SKM-1 (cell line): ENCODE data around the gene NXPH2.

ENCODE experiments used
- DNase-seq: peaks from one replicate; lab custom pipeline; 2025; ENCODE audit not compliant: unreplicated experiment; lab: John Stamatoyannopoulos, UW

NXPH2 gene

DNA sequence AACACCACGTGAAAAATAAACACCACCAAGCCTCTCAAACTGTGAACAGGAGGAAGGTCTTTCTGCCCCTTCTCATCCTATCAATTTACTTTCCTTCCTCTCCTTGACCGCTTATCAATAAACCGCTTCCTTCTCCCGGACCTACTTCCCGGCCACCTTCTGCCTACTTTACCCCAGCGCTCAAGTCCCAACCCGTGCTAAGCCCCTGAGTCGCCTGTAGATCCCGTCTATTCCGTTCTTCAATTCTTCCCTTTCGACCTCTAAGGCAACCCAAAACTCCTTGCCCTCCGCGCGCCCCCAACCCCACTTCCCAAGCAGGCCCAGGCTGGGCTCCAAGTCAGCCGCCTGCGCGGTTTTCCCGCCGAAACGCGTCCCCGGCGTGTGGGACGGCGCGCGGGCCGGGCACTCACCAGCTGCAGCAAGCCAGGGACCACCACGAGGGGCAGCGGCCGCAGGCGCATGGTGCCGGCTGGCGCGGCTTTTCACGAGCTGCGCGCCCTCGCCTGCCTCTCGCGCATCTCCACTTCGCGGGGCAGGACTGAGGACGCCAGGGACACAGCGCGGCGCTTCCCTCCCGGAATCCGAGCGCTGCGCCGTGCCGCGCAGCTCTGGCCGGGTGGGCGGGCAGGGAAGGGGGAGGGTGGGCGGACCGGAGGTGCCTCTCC, at the start of gene NXPH2:
Gene NXPH2, minus strand, starts transcription at position 610 of the 665 bp plus-strand sequence. Its CDS starts 149 bp downstream, at position 461.
- no peak for DNase-seq

- no peak for DNase-seq
Measured at GRCh38 chr2:138829326-138829919, 49.2 kb upstream of the NXPH2 start.

DNA sequence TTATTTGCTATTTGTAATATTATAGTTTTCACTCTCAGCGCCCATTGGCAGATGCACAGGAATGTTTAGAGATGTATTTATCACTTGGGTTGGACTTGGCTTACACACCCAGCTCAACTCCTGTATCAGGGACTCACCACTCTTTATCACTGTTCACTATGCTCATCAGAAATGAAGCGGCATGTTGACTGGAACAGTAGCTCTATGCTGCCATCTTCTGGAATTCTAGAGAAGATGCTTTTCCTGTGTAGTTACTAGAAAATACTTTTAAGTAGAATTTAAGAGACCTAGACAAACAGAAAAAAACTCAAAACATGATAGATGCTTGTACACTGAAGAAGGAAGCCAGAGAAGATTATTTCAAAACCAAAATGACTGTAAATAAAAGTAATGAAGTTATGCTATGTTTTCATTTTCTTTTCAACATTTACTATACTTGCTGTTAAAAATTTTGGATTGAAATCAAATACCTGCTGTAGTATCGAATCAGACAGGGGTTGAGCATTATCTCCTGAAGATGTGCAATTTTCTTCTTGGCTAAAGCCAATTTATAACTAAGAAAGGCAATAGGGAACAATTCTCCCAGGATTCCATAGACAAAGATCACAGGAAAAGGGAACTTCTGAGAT, 47.4 kb upstream of the NXPH2 start:
- peak; percentile 38 for DNase-seq

- DNase-seq = no peak
Measured at GRCh38 chr2:138823666-138824065, 43.5 kb upstream of the NXPH2 start.

DNA sequence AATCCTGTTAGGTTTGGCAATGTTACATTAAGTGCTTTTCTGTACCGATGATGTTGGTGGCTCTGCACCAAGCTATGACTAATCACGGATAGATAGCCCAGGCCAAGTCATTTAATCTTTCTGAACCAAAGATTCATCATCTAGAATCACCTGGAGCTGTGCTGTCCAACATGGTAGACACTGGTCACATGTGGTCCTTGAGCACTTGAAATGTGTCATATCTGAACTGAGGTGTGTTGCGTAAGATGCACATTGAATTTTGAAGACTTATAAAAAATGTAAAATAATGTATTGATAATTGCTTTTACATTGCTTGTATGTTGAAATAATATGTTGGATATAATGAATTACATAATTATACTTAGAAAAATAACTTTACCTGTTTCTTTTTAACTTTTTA, 39.8 kb upstream of the NXPH2 start:
- no peak for DNase-seq

GRCh38 chr2:138818556-138818955, 38.4 kb upstream of the NXPH2 start:
- no peak for DNase-seq

- DNase-seq = peak; percentile 8
Measured at GRCh38 chr2:138814123-138814898, 34.1 kb upstream of the NXPH2 start.

GRCh38 chr2:138811431-138811830, 31.2 kb upstream of the NXPH2 start:
- no peak for DNase-seq

DNA sequence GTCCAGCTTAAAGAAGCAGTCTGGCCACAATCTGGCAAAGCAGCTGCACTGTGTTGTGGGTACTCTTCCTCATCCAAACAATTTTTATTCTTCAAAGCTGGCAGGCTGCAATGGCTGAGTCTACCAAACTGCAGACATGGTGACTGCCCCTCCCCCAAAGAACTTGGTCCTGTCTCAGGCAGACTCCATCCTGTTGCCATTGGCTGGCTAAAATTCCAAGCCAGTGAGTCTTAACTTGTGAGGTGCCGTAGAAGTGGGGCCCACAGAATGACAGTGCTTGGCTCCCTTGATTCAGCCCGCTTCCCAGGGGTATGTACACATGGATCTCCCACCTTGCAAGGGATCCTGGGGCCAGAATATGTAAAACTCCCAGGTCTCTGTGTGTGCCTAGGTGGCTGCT, 14.5 kb upstream of the NXPH2 start:
- DNase-seq = no peak

- no peak for DNase-seq
Measured at GRCh38 chr2:138787053-138787666, 7.0 kb upstream of the NXPH2 start.

DNA sequence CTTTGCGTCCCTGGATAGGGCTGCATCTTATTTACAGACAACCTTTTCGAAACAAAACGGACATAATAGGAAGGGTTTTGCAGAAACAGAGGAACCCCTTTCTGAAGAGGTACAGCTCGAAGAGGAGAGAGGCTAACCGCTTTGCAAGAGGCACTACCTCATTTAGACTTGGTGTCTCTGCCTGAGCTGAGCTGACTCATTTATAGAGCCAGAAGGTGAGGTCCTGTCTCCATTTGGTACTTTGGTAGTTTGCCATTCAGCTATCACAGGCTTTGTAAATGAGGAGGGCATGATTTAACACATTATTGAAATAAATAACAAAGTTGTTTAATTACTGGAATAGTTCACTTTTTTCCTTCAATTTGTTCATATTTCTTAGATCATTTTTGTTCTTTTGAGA, 2.2 kb upstream of the NXPH2 start:
- no peak for DNase-seq

GRCh38 chr2:138780908-138781307, 718 bp upstream of the NXPH2 start:
- DNase-seq = no peak

GRCh38 chr2:138780446-138780880, 273 bp upstream of the NXPH2 start:
- DNase-seq = no peak

- no peak for DNase-seq
Measured at GRCh38 chr2:138779406-138779780, 797 bp downstream of the NXPH2 start.

DNA sequence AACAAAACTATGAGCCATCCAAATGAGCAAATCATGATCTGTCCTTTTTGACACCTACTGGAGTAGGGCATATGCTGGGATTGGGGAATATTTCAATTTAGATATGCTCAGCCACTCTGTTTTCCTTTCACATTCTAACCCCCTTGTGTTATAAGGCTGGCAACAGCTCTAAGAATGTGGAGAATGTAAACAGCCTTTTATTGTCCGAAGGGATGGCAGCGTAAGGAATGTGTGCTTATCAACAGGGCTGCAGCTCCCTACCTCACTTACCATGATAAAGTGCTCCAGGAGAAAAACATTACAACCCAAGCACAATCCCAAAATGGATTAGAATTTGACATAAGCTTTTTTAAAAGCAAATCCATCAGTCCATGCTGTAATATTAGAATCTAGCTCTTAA, 2.2 kb downstream of the NXPH2 start:
- no peak for DNase-seq

DNA sequence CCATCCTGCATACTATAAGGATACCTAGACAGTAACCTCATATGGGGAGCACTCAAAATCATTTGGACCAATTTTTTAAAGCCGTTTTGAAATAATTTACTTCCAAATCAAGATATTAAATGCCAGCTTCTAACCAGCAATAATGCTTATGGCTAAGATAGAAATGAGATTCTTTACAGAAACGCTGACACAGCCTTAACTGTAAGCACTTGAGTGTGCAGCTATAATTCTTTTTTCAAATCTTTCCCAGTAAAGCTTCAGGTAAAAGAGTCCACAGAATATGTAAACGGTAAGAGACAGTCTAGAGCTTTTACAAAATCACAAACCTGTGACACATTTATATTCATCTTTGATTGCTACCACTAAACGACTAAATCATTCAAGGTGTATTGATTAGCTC, 4.5 kb downstream of the NXPH2 start:
- no peak for DNase-seq

DNA sequence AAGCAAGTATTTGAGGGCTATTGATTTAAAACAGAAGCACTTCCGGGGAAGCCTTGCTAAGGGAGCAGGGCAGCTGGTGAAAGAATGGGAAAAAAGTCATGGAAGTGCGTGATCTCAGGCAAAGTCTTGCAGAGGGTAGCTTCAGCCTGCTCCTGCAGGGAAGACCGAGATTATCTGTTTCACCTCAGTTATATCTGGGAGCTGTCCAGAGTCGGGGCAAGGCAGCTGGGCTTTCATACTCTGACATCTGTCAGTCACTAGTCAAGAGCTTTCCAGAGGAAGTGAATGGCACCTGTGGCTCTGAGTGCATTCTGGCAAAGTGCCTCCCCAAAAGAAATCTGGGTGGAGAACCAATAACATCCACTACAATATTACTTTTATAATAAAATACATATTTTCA, 8.7 kb downstream of the NXPH2 start:
- DNase-seq = no peak

DNA sequence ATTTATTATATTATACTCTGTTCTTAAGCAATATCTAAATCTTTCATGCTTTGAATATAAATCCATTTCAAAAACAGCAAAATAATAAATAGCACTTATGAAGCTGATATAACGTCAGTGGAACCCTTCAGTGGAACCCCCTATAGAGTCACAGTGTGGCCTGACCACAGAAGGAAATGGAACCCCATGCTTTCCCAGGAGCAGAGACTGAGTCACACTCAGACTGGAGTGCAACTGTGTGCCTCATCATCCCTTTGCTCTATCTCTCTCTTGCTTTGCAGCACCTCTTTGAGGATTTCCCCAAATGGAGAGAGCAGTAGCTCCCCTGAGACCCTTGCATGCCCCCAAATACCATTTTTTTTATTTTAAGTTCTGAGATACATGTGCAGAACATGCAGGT, 13.1 kb downstream of the NXPH2 start:
- DNase-seq = no peak

GRCh38 chr2:138766464-138766863, 13.7 kb downstream of the NXPH2 start:
- DNase-seq = no peak

DNA sequence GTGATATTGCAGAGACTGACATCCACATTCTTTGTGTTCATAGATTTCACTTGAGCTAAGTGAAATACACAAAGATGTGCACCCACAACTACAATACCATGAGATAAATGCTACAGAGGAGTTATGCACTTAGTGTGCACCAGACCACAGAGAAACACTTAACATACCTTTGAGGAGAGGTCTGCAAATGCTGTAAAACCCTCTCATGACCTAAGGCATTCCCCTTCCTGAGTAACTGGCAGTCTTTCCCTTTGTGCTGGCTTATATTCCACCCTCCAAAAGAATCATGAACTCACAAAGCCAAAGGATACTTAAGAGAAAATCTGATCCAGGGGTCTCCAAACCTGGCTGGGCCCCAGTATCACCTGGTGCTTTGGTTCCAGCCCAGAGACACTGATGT, 16.2 kb downstream of the NXPH2 start:
- DNase-seq = no peak

- DNase-seq = no peak
Measured at GRCh38 chr2:138762533-138762932, 17.7 kb downstream of the NXPH2 start.
